ENCODE data around the gene ARMH1. TPM values are rescaled to one million over a fixed set of nuclear protein-coding genes. Genes with fewer than 3 reads are reported as not detected.
A peak's percentile ranks its signal among the peaks of the same experiment; 100 is the strongest.

ARMH1 gene
- total RNA-seq, 1 donor from 2014 or later: not detected

DNA sequence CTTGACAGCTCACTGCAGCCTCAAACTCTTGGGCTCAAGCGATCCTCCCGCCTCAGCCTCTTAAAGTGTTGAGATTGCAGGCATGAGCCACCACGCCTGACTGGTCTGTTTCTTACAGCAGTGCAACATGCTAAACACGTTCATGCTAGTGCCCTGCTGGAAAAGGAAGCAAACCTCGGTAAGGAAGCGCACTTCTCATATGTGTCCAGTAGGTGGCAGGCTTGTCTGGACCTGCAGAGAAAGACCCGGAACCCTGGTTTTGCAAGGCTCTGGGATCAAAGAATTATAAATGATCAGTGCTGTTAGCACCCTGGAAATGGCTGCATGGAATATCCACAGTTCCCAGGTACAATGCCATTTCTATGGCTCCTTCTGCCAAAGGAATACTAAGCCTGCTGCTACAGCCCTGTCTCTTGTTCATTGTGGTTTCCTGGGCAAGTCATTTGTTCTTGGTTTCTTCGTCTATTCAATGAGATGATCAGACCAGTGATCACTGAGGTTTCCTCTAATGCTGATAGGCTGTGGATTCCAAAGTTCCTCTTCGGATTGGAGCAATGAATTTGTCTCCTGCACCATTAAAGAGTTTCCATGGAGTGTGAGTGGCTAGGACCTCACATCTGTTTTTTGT, 40.5 kb downstream of the ARMH1 start:
- DNase-seq (ENCODE audit: low read depth): no peak
- TF ChIP-seq CTCF (conservative IDR thresholded peaks at IDR 0.05; ENCODE audit: low read depth, low read length): peak; percentile 96
- H3K4me3 ChIP-seq (ENCODE audit: low read depth, low read length): no peak overlapping the region

- no peak overlapping the region for H3K4me3 ChIP-seq (ENCODE audit: low read depth, low read length)
- no peak for TF ChIP-seq CTCF (conservative IDR thresholded peaks at IDR 0.05; ENCODE audit: low read depth, low read length)
- no peak for DNase-seq (ENCODE audit: low read depth)
Observed at GRCh38 chr1:44717156-44717555, 42.6 kb downstream of the ARMH1 start.

GRCh38 chr1:44717653-44718052, 43.1 kb downstream of the ARMH1 start:
- no peak for DNase-seq (ENCODE audit: low read depth)
- no peak for TF ChIP-seq CTCF (conservative IDR thresholded peaks at IDR 0.05; ENCODE audit: low read depth, low read length)
- no peak overlapping the region for H3K4me3 ChIP-seq (ENCODE audit: low read depth, low read length)

- H3K4me3 ChIP-seq (ENCODE audit: low read depth, low read length): no peak overlapping the region
- no peak for DNase-seq (ENCODE audit: low read depth)
- no peak for TF ChIP-seq CTCF (conservative IDR thresholded peaks at IDR 0.05; ENCODE audit: low read depth, low read length)
Observed at GRCh38 chr1:44718091-44718490, 43.6 kb downstream of the ARMH1 start.

- no peak for TF ChIP-seq CTCF (conservative IDR thresholded peaks at IDR 0.05; ENCODE audit: low read depth, low read length)
- no peak for DNase-seq (ENCODE audit: low read depth)
- H3K4me3 ChIP-seq (ENCODE audit: low read depth, low read length): no peak overlapping the region
Observed at GRCh38 chr1:44719318-44719717, 44.8 kb downstream of the ARMH1 start.

DNA sequence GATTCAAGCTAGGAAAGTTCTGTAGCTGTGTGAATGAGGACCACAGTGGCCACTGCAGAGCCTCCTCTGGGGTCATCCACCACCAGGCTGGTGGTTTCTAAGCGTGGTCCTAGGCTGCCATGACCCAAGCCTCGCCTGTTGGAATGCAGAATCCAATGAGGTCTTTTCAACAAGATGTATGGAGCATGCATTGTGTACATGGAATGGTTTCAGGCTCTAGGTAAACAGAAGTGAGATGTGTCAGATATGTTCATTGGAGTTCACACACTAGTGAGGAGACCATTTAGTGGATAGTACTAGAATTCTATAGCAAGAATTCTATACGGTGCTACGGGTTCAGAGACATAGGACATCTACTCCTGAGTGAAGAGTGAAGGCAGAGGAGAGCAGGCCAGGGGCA, 45.8 kb downstream of the ARMH1 start:
- no peak for TF ChIP-seq CTCF (conservative IDR thresholded peaks at IDR 0.05; ENCODE audit: low read depth, low read length)
- no peak for DNase-seq (ENCODE audit: low read depth)
- no peak overlapping the region for H3K4me3 ChIP-seq (ENCODE audit: low read depth, low read length)
